Transverse colon (tissue), 4 donors: ENCODE results near the gene MRPS18A. TPM values are rescaled to one million over a fixed set of nuclear protein-coding genes. Genes with fewer than 3 reads are reported as not detected.
A peak's percentile ranks its signal among the peaks of the same experiment; 100 is the strongest.

ENCODE experiments used
- DNase-seq: peaks from one replicate; pipeline ENCODE4 v3.0.0-alpha.2; 2019
- H3K27ac ChIP-seq, 4 donors: fragments of 200-600 bp; sonication (generic); 2 replicates each; pipeline ENCODE4 v1.5.1; 2016 to 2018; ENCODE audit warnings: inconsistent platforms in 4 of 4
- H3K27me3 ChIP-seq: fragments of 200-600 bp; sonication (generic); 2 replicates; pipeline ENCODE4 v1.5.1; 2017; ENCODE audit warnings: inconsistent platforms
- H3K36me3 ChIP-seq, 4 donors: fragments of 200-600 bp; sonication (generic); 2 replicates each; pipeline ENCODE4 v1.5.1; 2017 to 2019; ENCODE audit warnings: inconsistent platforms in 4 of 4
- H3K4me1 ChIP-seq, 4 donors: fragments of 200-600 bp; sonication (generic); 2 replicates each; pipeline ENCODE4 v1.5.1; 2017 to 2020; ENCODE audit warnings: inconsistent platforms in 4 of 4
- H3K4me3 ChIP-seq, 4 donors: fragments of 200-600 bp; sonication (generic); 1 replicate in 1 of 4; 2 replicates in 3 of 4; pipeline versions ENCODE4 v1.5.1 to v1.6.1; 2017 to 2019; ENCODE audit warnings: inconsistent platforms in 4 of 4
- H3K9me3 ChIP-seq, 2 donors: fragments of 200-600 bp; sonication (generic); 2 replicates each; pipeline ENCODE4 v1.5.1; 2017 to 2019; ENCODE audit warnings: inconsistent platforms in 2 of 2
- CTCF ChIP-seq, 5 experiments: fragments of 200-600 bp in 3 of 5; fragments of 450-650 bp in 2 of 5; sonication (generic) in 3 of 5; IDR thresholded peaks; 1 replicate in 2 of 5; 2 replicates in 3 of 5; pipeline ENCODE4 v1.5.1; 2016 to 2017; ENCODE audit warnings: antibody characterized with exemption in 5 of 5, inconsistent platforms in 3 of 5, mild to moderate bottlenecking in 2 of 5, moderate library complexity in 1 of 5
- EP300 ChIP-seq: sonication (generic); formaldehyde crosslinking; IDR thresholded peaks from one replicate; pipeline ENCODE4 v1.6.1; 2017; ENCODE audit warnings: antibody characterized with exemption, low read depth
- POLR2A ChIP-seq: fragments of 450-650 bp; IDR thresholded peaks from one replicate; pipeline ENCODE4 v1.6.1; 2016; ENCODE audit warnings: antibody characterized with exemption, mild to moderate bottlenecking, moderate library complexity
- POLR2AphosphoS5 ChIP-seq, 3 donors: sonication (generic); formaldehyde crosslinking; IDR thresholded peaks; one replicate each; pipeline ENCODE4 v1.6.1; 2016; ENCODE audit warnings: antibody characterized with exemption in 3 of 3
- WGBS, 2 donors: methylation state at CpG; one replicate each; pipeline ENCODE4 v1.1.5; 2018; ENCODE audit warnings: low coverage in 1 of 2; 5-methylcytosine and 5-hydroxymethylcytosine counted together
- in situ Hi-C, 4 donors: fragments of 200-750 bp; cut with MboI; loops; one replicate each; pipeline versions ENCODE4 v1.15.0 to v1.15.1; 2017; ENCODE audit warnings: low sequenced_read_pairs in 3 of 4, low pct_ligation_motif_present in 1 of 4, low pct_unique_long_range_greater_than_20kb in 1 of 4
- intact Hi-C: fragments of 100-400 bp; cut with DNase I; formaldehyde crosslinking; loops from one replicate; pipeline ENCODE4 v1.15.1; 2023; ENCODE audit warnings: low total_unique reads
- total RNA-seq, 4 donors: library from RNA; depleted of rRNA; stranded (reverse); fragments of >200 nt; gene quantifications; one replicate each; pipeline ENCODE4 v1.1.0, GENCODE V29; 2016

Gene MRPS18A
- total RNA-seq, 4 donors from 2014 or later, result 25.4 to 48.6 (median 40.3) TPM

GRCh38 chr6:43689421-43689820, 1.8 kb upstream of the MRPS18A start:
- no peaks in the 10 kb centered on the region for H3K9me3 ChIP-seq
- intact Hi-C loops (no loop called here), in situ Hi-C loops (no loop called here)
- H3K4me1 ChIP-seq, result peaks cover 8 to 27% (median 23%) of the 10 kb centered on the region in 4 donors
- no peak for DNase-seq
- H3K36me3 ChIP-seq, result no peaks in the 10 kb centered on the region
- H3K4me3 ChIP-seq, result no peak overlapping the region
- no peak overlapping the region for H3K27ac ChIP-seq
- TF ChIP-seq POLR2AphosphoS5 (IDR thresholded peaks at IDR 0.05) (no peak), EP300 (no peak), POLR2A (no peak), CTCF (IDR thresholded peaks at IDR 0.05) (no peak)
- H3K27me3 ChIP-seq, result no peaks in the 10 kb centered on the region
- WGBS, 2 donors, result 57 to 65% methylated on average over 2 of the region's 2 CpGs

DNA sequence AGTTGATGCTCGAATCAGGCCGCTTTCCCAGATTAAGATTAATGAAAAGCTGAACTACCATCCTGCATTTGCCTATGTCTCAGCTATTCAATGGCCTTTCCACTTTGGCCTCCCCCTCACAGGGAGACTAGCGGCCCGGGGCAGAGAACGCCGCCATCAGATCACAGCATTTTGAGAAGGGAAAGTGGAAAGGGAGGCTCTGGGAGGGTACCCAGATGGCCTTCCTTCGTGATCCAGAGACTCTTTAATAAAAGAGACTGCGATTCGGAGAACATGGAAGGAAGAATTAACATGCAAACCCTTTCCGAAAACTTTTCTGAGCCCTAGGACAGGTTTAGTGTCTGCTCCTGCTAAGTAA, 533 bp downstream of the MRPS18A start:
- intact Hi-C loops (no loop called here), in situ Hi-C loops (no loop called here)
- H3K4me3 ChIP-seq, result peak overlapping the region; percentile 79 to 97 (median 84)
- no peak for TF ChIP-seq POLR2A
- TF ChIP-seq CTCF (IDR thresholded peaks at IDR 0.05), result no peak
- TF ChIP-seq POLR2AphosphoS5 (IDR thresholded peaks at IDR 0.05), result no peak
- no peak for TF ChIP-seq EP300
- DNase-seq, result no peak
- no peaks in the 10 kb centered on the region for H3K9me3 ChIP-seq
- H3K27me3 ChIP-seq, result no peaks in the 10 kb centered on the region
- 9% methylated on average over 10 of the region's 10 CpGs; no CpG with 5 or more reads in 1 of the 2 donors for WGBS, 2 donors
- peaks cover 8 to 50% (median 45%) of the 10 kb centered on the region in 4 donors for H3K4me1 ChIP-seq
- H3K27ac ChIP-seq, result peak overlapping the region; percentile 80 to 90 (median 84)
- no peaks in the 10 kb centered on the region for H3K36me3 ChIP-seq

- Histone ChIP-seq H3K36me3 (peaks cover 0 to 6% (median 0%) of the 10 kb centered on the region in 4 donors), H3K27ac (peak overlapping the region in 2 of 4 donors; percentile 32 to 43), H3K27me3 (no peaks in the 10 kb centered on the region), H3K4me1 (peaks cover 8 to 68% (median 57%) of the 10 kb centered on the region in 4 donors), H3K4me3 (no peak overlapping the region), H3K9me3 (no peaks in the 10 kb centered on the region)
- no peak for DNase-seq
- TF ChIP-seq CTCF (IDR thresholded peaks at IDR 0.05) (no peak), EP300 (no peak), POLR2A (no peak), POLR2AphosphoS5 (IDR thresholded peaks at IDR 0.05) (no peak)
- 44% methylated on average over 1 of the region's 1 CpG; no CpG with 5 or more reads in 1 of the 2 donors for WGBS, 2 donors
- intact Hi-C loops (no loop called here), in situ Hi-C loops (no loop called here)
Observed at GRCh38 chr6:43683708-43684455, 3.7 kb downstream of the MRPS18A start.

- DNase-seq, result no peak
- 67 to 72% methylated on average over 5 to 8 of the region's 8 CpGs for WGBS, 2 donors
- Histone ChIP-seq H3K27ac (peak overlapping the region in 2 of 4 donors; percentile 64 to 66), H3K4me1 (peaks cover 5 to 64% (median 54%) of the 10 kb centered on the region in 4 donors), H3K27me3 (no peaks in the 10 kb centered on the region), H3K4me3 (no peak overlapping the region), H3K36me3 (peaks cover 0 to 6% (median 0%) of the 10 kb centered on the region in 4 donors), H3K9me3 (no peaks in the 10 kb centered on the region)
- intact Hi-C loops, result no loop called here
- TF ChIP-seq EP300, result no peak
- TF ChIP-seq POLR2A, result no peak
- TF ChIP-seq POLR2AphosphoS5 (IDR thresholded peaks at IDR 0.05), result no peak
- no peak for TF ChIP-seq CTCF (IDR thresholded peaks at IDR 0.05)
- in situ Hi-C loops, result no loop called here
Observed at GRCh38 chr6:43682724-43683429, 4.7 kb downstream of the MRPS18A start.
